K562 (cell line): ENCODE data around the gene NR1D1. TPM values are rescaled to one million over a fixed set of nuclear protein-coding genes. Genes with fewer than 3 reads are reported as not detected.

Experiments used
- FOSL1 ChIP-seq: fragments of 200-800 bp; sonication (Bioruptor generic); conservative IDR thresholded peaks from 2 replicates; pipeline ENCODE4 v1.6.1; 2016; ENCODE audit warnings: missing genetic modification characterization, missing compliant biosample characterization
- HDAC1 ChIP-seq, 2 experiments: fragments of 450-650 bp; IDR thresholded peaks; 2 replicates each; pipeline ENCODE4 v1.6.1; 2016 to 2017; ENCODE audit warnings: inconsistent platforms in 1 of 2, mild to moderate bottlenecking in 1 of 2, moderate library complexity in 1 of 2
- HMGN3 ChIP-seq: IDR thresholded peaks from 2 replicates; pipeline ENCODE4 v1.6.1; 2011; ENCODE audit warnings: borderline replicate concordance, low read depth, mild to moderate bottlenecking, mixed read lengths, low read length; ENCODE audit not compliant: insufficient read length; ENCODE audit errors: extremely low read depth
- MIER1 ChIP-seq: fragments of 450-650 bp; IDR thresholded peaks from 2 replicates; pipeline ENCODE4 v1.6.1; 2016; ENCODE audit warnings: antibody characterized with exemption, mild to moderate bottlenecking, low read depth
- MYC ChIP-seq, 2 experiments: fragments of 250-450 bp in 1 of 2; sonication (Bioruptor Pico) in 1 of 2; IDR thresholded peaks; 2 replicates each; pipeline versions ENCODE4 v1.5.1 to v1.6.1; 2012 to 2021; ENCODE audit warnings: low read depth in 2 of 2, borderline replicate concordance in 1 of 2, improper control_type of control experiment in 1 of 2, low read length in 1 of 2, mild to moderate bottlenecking in 1 of 2, moderate library complexity in 1 of 2
- NCOR1 ChIP-seq: fragments of 450-650 bp; IDR thresholded peaks from 2 replicates; pipeline ENCODE4 v1.6.1; 2016; ENCODE audit warnings: mild to moderate bottlenecking, moderate library complexity
- TRIM24 ChIP-seq, 2 experiments: fragments of 450-650 bp; IDR thresholded peaks; 2 replicates each; pipeline ENCODE4 v1.6.1; 2016
- ZEB2 ChIP-seq: fragments of 450-650 bp; IDR thresholded peaks from 2 replicates; pipeline ENCODE4 v1.6.1; 2016
- ZNF175 ChIP-seq: fragments of 200-800 bp; sonication (Bioruptor generic); IDR thresholded peaks from 2 replicates; pipeline ENCODE4 v1.6.1; 2016; ENCODE audit warnings: low read depth, mild to moderate bottlenecking, missing genetic modification characterization, missing compliant biosample characterization
- ZNF561 ChIP-seq: fragments of 450-650 bp; formaldehyde crosslinking; conservative IDR thresholded peaks from 2 replicates; pipeline ENCODE4 v1.4.0; 2020; ENCODE audit warnings: mild to moderate bottlenecking, moderate library complexity
- polyA plus RNA-seq, 8 experiments: library from polyadenylated mRNA; depleted of rRNA in 4 of 8; stranded (reverse) in 5 of 8; unstranded in 3 of 8; fragments of >200 nt; fragmentation: Nextera tagmentation in 2 of 8; fragmentation: Illumina TruSeq in 1 of 8; extraction: Ambion mirVana in 2 of 8; extraction: Trizol in 1 of 8; gene quantifications; 2 replicates each; pipeline versions ENCODE4 v1.2.1 to v1.2.3, GENCODE V29; 2011 to 2014; ENCODE audit warnings: inconsistent platforms in 1 of 8, missing spikeins in 1 of 8
- total RNA-seq, 7 experiments: library from RNA; depleted of rRNA in 6 of 7; stranded (reverse); fragments of >200 nt in 6 of 7; fragmentation: Illumina TruSeq in 2 of 7; extraction: Trizol in 2 of 7; gene quantifications; 2 replicates each; pipeline versions ENCODE4 v1.2.1 to v1.2.3, GENCODE V29; 2011 to 2021; ENCODE audit warnings: low replicate concordance in 1 of 7
- TF ChIP-seq, protein P1 (sequence below): fragments of 450-650 bp; formaldehyde crosslinking; conservative IDR thresholded peaks from 2 replicates; pipeline ENCODE4 v1.4.0; 2022; ENCODE audit warnings: mild to moderate bottlenecking, missing genetic modification characterization
- TF ChIP-seq, protein P2 (sequence below): fragments of 450-650 bp; IDR thresholded peaks from 2 replicates; pipeline ENCODE4 v1.6.1; 2016; ENCODE audit warnings: borderline replicate concordance
- TF ChIP-seq, protein P3 (sequence below), 2 experiments: fragments of 450-650 bp; IDR thresholded peaks; 2 replicates each; pipeline ENCODE4 v1.6.1; 2016
- TF ChIP-seq, protein P4 (sequence below), 2 experiments: IDR thresholded peaks in 1 of 2; conservative IDR thresholded peaks in 1 of 2; 2 replicates each; pipeline ENCODE4 v1.6.1; 2016; ENCODE audit warnings: low read depth in 2 of 2, mild to moderate bottlenecking in 1 of 2, missing compliant biosample characterization in 1 of 2, missing genetic modification characterization in 1 of 2, moderate library complexity in 1 of 2
- TF ChIP-seq, protein P5 (sequence below), 2 experiments: fragments of 450-650 bp; conservative IDR thresholded peaks; 2 replicates each; pipeline ENCODE4 v1.6.1; 2017; ENCODE audit warnings: mild to moderate bottlenecking in 2 of 2, moderate library complexity in 2 of 2

Gene NR1D1
- total and polyA plus RNA-seq, 9 of the 15 experiments (the other 6 are each of a cell fraction or from before 2014, with no cell fraction given), result 0.25 to 7.7 (median 0.65) TPM

DNA sequence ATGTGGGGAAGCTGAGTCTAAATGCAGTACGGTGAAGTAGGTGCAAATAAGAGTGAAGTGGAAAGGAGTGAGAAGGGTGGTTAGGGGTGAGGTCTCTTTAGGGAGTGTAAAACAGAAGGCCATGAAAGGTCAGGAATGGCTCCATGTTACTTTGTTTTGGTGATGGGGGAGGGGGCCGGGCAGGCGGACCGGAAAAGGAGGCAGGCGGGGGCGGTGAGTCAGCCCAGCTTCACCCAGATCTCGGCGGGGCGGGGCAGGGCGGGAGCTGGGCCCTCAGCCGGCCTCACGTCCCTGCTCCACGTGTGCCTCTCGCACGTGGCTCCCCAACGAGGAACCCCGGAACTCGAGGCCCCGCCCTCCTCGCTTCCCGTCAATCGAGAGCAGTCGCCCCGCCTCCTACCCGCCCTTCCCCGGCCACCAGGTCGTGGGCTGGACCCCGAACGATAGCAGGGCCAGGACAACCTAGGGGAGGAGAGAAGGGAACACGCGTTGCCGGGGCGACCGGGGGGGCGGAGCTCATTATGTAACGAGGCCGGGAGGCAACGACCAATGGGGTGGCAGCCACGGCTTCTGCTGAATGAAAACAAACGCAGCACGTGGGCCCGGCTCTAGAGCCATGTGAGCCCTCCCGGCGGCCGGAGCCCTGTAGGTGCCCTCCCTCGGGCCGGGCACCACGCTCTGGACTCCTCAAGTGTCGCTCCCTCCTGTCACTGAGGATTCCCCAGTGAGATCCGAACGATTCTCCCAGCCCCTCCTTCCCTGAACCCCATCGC lies 1.4 kb downstream of the NR1D1 start (continued):
- TF ChIP-seq, protein P1, sequence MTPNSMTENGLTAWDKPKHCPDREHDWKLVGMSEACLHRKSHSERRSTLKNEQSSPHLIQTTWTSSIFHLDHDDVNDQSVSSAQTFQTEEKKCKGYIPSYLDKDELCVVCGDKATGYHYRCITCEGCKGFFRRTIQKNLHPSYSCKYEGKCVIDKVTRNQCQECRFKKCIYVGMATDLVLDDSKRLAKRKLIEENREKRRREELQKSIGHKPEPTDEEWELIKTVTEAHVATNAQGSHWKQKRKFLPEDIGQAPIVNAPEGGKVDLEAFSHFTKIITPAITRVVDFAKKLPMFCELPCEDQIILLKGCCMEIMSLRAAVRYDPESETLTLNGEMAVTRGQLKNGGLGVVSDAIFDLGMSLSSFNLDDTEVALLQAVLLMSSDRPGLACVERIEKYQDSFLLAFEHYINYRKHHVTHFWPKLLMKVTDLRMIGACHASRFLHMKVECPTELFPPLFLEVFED (CRISPR knock-in tag), result peak; percentile 94
- TF ChIP-seq TRIM24 (IDR thresholded peaks at IDR 0.05) (peak; percentile 53 to 60; a peak in 3 of 4 replicates), HMGN3 (peak; percentile 96), MIER1 (0 out of 2 replicates have a peak, but pooled peaks have one; percentile 27), MYC (IDR thresholded peaks at IDR 0.05; ENCODE audit: low read depth, low read length) (peak; percentile 100), MYC (CRISPR knock-in tag; IDR thresholded peaks at IDR 0.05; ENCODE audit: borderline replicate concordance, low read depth) (peak; percentile 30; the same call in 1 of the 2 replicates), ZEB2 (0 out of 2 replicates have a peak, but pooled peaks have one; percentile 51), ZNF561 (CRISPR knock-in tag) (0 out of 2 replicates have a peak, but pooled peaks have one; percentile 12), HDAC1 (IDR thresholded peaks at IDR 0.05) (peak in 1 of 2 experiments; percentile 97; a peak in 2 of 4 replicates), ZNF175 (CRISPR knock-in tag) (peak; percentile 90), NCOR1 (peak; percentile 68), FOSL1 (peak; percentile 99)
- TF ChIP-seq, protein P2, sequence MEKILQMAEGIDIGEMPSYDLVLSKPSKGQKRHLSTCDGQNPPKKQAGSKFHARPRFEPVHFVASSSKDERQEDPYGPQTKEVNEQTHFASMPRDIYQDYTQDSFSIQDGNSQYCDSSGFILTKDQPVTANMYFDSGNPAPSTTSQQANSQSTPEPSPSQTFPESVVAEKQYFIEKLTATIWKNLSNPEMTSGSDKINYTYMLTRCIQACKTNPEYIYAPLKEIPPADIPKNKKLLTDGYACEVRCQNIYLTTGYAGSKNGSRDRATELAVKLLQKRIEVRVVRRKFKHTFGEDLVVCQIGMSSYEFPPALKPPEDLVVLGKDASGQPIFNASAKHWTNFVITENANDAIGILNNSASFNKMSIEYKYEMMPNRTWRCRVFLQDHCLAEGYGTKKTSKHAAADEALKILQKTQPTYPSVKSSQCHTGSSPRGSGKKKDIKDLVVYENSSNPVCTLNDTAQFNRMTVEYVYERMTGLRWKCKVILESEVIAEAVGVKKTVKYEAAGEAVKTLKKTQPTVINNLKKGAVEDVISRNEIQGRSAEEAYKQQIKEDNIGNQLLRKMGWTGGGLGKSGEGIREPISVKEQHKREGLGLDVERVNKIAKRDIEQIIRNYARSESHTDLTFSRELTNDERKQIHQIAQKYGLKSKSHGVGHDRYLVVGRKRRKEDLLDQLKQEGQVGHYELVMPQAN, result peak; percentile 97
- TF ChIP-seq, protein P3, sequence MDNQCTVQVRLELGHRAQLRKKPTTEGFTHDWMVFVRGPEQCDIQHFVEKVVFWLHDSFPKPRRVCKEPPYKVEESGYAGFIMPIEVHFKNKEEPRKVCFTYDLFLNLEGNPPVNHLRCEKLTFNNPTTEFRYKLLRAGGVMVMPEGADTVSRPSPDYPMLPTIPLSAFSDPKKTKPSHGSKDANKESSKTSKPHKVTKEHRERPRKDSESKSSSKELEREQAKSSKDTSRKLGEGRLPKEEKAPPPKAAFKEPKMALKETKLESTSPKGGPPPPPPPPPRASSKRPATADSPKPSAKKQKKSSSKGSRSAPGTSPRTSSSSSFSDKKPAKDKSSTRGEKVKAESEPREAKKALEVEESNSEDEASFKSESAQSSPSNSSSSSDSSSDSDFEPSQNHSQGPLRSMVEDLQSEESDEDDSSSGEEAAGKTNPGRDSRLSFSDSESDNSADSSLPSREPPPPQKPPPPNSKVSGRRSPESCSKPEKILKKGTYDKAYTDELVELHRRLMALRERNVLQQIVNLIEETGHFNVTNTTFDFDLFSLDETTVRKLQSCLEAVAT (IDR thresholded peaks at IDR 0.05), result peak; percentile 50 to 83; a peak in 2 of 4 replicates
- TF ChIP-seq, protein P4, sequence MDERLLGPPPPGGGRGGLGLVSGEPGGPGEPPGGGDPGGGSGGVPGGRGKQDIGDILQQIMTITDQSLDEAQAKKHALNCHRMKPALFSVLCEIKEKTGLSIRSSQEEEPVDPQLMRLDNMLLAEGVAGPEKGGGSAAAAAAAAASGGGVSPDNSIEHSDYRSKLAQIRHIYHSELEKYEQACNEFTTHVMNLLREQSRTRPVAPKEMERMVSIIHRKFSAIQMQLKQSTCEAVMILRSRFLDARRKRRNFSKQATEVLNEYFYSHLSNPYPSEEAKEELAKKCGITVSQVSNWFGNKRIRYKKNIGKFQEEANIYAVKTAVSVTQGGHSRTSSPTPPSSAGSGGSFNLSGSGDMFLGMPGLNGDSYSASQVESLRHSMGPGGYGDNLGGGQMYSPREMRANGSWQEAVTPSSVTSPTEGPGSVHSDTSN (CRISPR knock-in tag; IDR thresholded peaks at IDR 0.05; ENCODE audit: low read depth), result peak; percentile 44
- TF ChIP-seq, protein P4 (tag; conservative IDR thresholded peaks at IDR 0.05; ENCODE audit: low read depth), result peak; percentile 63
- TF ChIP-seq, protein P5, sequence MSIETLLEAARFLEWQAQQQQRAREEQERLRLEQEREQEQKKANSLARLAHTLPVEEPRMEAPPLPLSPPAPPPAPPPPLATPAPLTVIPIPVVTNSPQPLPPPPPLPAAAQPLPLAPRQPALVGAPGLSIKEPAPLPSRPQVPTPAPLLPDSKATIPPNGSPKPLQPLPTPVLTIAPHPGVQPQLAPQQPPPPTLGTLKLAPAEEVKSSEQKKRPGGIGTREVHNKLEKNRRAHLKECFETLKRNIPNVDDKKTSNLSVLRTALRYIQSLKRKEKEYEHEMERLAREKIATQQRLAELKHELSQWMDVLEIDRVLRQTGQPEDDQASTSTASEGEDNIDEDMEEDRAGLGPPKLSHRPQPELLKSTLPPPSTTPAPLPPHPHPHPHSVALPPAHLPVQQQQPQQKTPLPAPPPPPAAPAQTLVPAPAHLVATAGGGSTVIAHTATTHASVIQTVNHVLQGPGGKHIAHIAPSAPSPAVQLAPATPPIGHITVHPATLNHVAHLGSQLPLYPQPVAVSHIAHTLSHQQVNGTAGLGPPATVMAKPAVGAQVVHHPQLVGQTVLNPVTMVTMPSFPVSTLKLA (conservative IDR thresholded peaks at IDR 0.05), result peak; percentile 100
